Measurements from ENCODE around the gene TNFSF11.

Gene TNFSF11

GRCh38 chr13:42577538-42577937, 3.6 kb downstream of the TNFSF11 start:
- Mint-ChIP-seq H3K4me3 (no peak overlapping the region), H3K27ac (no peak overlapping the region), H3K9me3 (no peaks in the 10 kb centered on the region), H3K27me3 (ENCODE audit: low read depth) (peaks cover 52% of the 10 kb centered on the region), H3K36me3 (ENCODE audit: low read depth) (no peaks in the 10 kb centered on the region), H3K4me1 (ENCODE audit: low read depth) (peaks cover 10% of the 10 kb centered on the region)

- H3K27ac Mint-ChIP-seq = no peak overlapping the region
- no peaks in the 10 kb centered on the region for H3K9me3 Mint-ChIP-seq
- peaks cover 29% of the 10 kb centered on the region for H3K27me3 Mint-ChIP-seq (ENCODE audit: low read depth)
- no peaks in the 10 kb centered on the region for H3K36me3 Mint-ChIP-seq (ENCODE audit: low read depth)
- H3K4me1 Mint-ChIP-seq (ENCODE audit: low read depth) = no peaks in the 10 kb centered on the region
- H3K4me3 Mint-ChIP-seq = no peak overlapping the region
Measured at GRCh38 chr13:42580644-42581043, 6.7 kb downstream of the TNFSF11 start.

GRCh38 chr13:42581427-42581826, 7.5 kb downstream of the TNFSF11 start:
- no peak overlapping the region for H3K4me3 Mint-ChIP-seq
- H3K9me3 Mint-ChIP-seq = no peaks in the 10 kb centered on the region
- H3K4me1 Mint-ChIP-seq (ENCODE audit: low read depth) = no peaks in the 10 kb centered on the region
- no peak overlapping the region for H3K27ac Mint-ChIP-seq
- H3K36me3 Mint-ChIP-seq (ENCODE audit: low read depth) = no peaks in the 10 kb centered on the region
- H3K27me3 Mint-ChIP-seq (ENCODE audit: low read depth) = peaks cover 21% of the 10 kb centered on the region

- H3K36me3 Mint-ChIP-seq (ENCODE audit: low read depth) = no peaks in the 10 kb centered on the region
- no peaks in the 10 kb centered on the region for H3K4me1 Mint-ChIP-seq (ENCODE audit: low read depth)
- H3K9me3 Mint-ChIP-seq = no peaks in the 10 kb centered on the region
- H3K4me3 Mint-ChIP-seq = no peak overlapping the region
- H3K27ac Mint-ChIP-seq = no peak overlapping the region
- peaks cover 4% of the 10 kb centered on the region for H3K27me3 Mint-ChIP-seq (ENCODE audit: low read depth)
Measured at GRCh38 chr13:42591602-42592001, 17.6 kb downstream of the TNFSF11 start.

- Mint-ChIP-seq H3K27me3 (ENCODE audit: low read depth) (peaks cover 4% of the 10 kb centered on the region), H3K36me3 (ENCODE audit: low read depth) (no peaks in the 10 kb centered on the region), H3K4me1 (ENCODE audit: low read depth) (no peaks in the 10 kb centered on the region), H3K27ac (no peak overlapping the region), H3K9me3 (no peaks in the 10 kb centered on the region), H3K4me3 (no peak overlapping the region)
Measured at GRCh38 chr13:42592915-42593900, 19.3 kb downstream of the TNFSF11 start.

GRCh38 chr13:42594481-42595252, 20.7 kb downstream of the TNFSF11 start:
- Mint-ChIP-seq H3K36me3 (ENCODE audit: low read depth) (no peaks in the 10 kb centered on the region), H3K9me3 (no peaks in the 10 kb centered on the region), H3K4me3 (no peak overlapping the region), H3K27ac (no peak overlapping the region), H3K27me3 (ENCODE audit: low read depth) (peaks cover 4% of the 10 kb centered on the region), H3K4me1 (ENCODE audit: low read depth) (no peaks in the 10 kb centered on the region)

- Mint-ChIP-seq H3K9me3 (no peaks in the 10 kb centered on the region), H3K36me3 (ENCODE audit: low read depth) (no peaks in the 10 kb centered on the region), H3K4me1 (ENCODE audit: low read depth) (no peaks in the 10 kb centered on the region), H3K4me3 (no peak overlapping the region), H3K27me3 (ENCODE audit: low read depth) (peaks cover 4% of the 10 kb centered on the region), H3K27ac (no peak overlapping the region)
Measured at GRCh38 chr13:42595253-42595571, 21.3 kb downstream of the TNFSF11 start.

GRCh38 chr13:42597505-42597904, 23.6 kb downstream of the TNFSF11 start:
- no peaks in the 10 kb centered on the region for H3K9me3 Mint-ChIP-seq
- no peaks in the 10 kb centered on the region for H3K4me1 Mint-ChIP-seq (ENCODE audit: low read depth)
- no peaks in the 10 kb centered on the region for H3K36me3 Mint-ChIP-seq (ENCODE audit: low read depth)
- no peak overlapping the region for H3K27ac Mint-ChIP-seq
- no peaks in the 10 kb centered on the region for H3K27me3 Mint-ChIP-seq (ENCODE audit: low read depth)
- H3K4me3 Mint-ChIP-seq = no peak overlapping the region

- Mint-ChIP-seq H3K36me3 (ENCODE audit: low read depth) (no peaks in the 10 kb centered on the region), H3K4me1 (ENCODE audit: low read depth) (no peaks in the 10 kb centered on the region), H3K27ac (no peak overlapping the region), H3K4me3 (no peak overlapping the region), H3K27me3 (ENCODE audit: low read depth) (no peaks in the 10 kb centered on the region), H3K9me3 (no peaks in the 10 kb centered on the region)
Measured at GRCh38 chr13:42600943-42601342, 27.0 kb downstream of the TNFSF11 start.

GRCh38 chr13:42602906-42603305, 29.0 kb downstream of the TNFSF11 start:
- Mint-ChIP-seq H3K27me3 (ENCODE audit: low read depth) (no peaks in the 10 kb centered on the region), H3K4me1 (ENCODE audit: low read depth) (no peaks in the 10 kb centered on the region), H3K27ac (no peak overlapping the region), H3K4me3 (no peak overlapping the region), H3K9me3 (no peaks in the 10 kb centered on the region), H3K36me3 (ENCODE audit: low read depth) (no peaks in the 10 kb centered on the region)

- H3K4me1 Mint-ChIP-seq (ENCODE audit: low read depth) = no peaks in the 10 kb centered on the region
- no peak overlapping the region for H3K27ac Mint-ChIP-seq
- no peaks in the 10 kb centered on the region for H3K36me3 Mint-ChIP-seq (ENCODE audit: low read depth)
Measured at GRCh38 chr13:42603571-42603970, 29.6 kb downstream of the TNFSF11 start.

GRCh38 chr13:42607546-42607945, 33.6 kb downstream of the TNFSF11 start:
- Mint-ChIP-seq H3K9me3 (no peaks in the 10 kb centered on the region), H3K27me3 (ENCODE audit: low read depth) (no peaks in the 10 kb centered on the region), H3K27ac (no peak overlapping the region), H3K36me3 (ENCODE audit: low read depth) (no peaks in the 10 kb centered on the region), H3K4me3 (no peak overlapping the region), H3K4me1 (ENCODE audit: low read depth) (no peaks in the 10 kb centered on the region)

More at GRCh38 chr13:42603571-42603970, 29.6 kb downstream of the TNFSF11 start:
- H3K4me3 Mint-ChIP-seq = no peak overlapping the region
- no peaks in the 10 kb centered on the region for H3K27me3 Mint-ChIP-seq (ENCODE audit: low read depth)
- H3K9me3 Mint-ChIP-seq = no peaks in the 10 kb centered on the region

GRCh38 chr13:42610649-42611048, 36.7 kb downstream of the TNFSF11 start:
- H3K27me3 Mint-ChIP-seq (ENCODE audit: low read depth) = no peaks in the 10 kb centered on the region
- H3K36me3 Mint-ChIP-seq (ENCODE audit: low read depth) = no peaks in the 10 kb centered on the region
- H3K27ac Mint-ChIP-seq = no peak overlapping the region
- H3K9me3 Mint-ChIP-seq = no peaks in the 10 kb centered on the region
- H3K4me1 Mint-ChIP-seq (ENCODE audit: low read depth) = no peaks in the 10 kb centered on the region
- H3K4me3 Mint-ChIP-seq = no peak overlapping the region

- Mint-ChIP-seq H3K4me3 (no peak overlapping the region), H3K27me3 (ENCODE audit: low read depth) (no peaks in the 10 kb centered on the region), H3K9me3 (no peaks in the 10 kb centered on the region), H3K4me1 (ENCODE audit: low read depth) (no peaks in the 10 kb centered on the region), H3K27ac (no peak overlapping the region), H3K36me3 (ENCODE audit: low read depth) (no peaks in the 10 kb centered on the region)
Measured at GRCh38 chr13:42611086-42611779, 37.3 kb downstream of the TNFSF11 start.
